Muscle layer of duodenum (tissue), 2 donors: ENCODE results near the gene SLC35B4.

Experiments
- H3K27ac ChIP-seq: one replicate; pipeline ENCODE4 v1.7.0; 2013; ENCODE audit warnings: mild to moderate bottlenecking, low read length
- H3K27me3 ChIP-seq: one replicate; pipeline ENCODE4 v1.7.0; 2013; ENCODE audit warnings: low read depth, mild to moderate bottlenecking, control low read depth, low read length
- H3K36me3 ChIP-seq, 2 donors: one replicate each; pipeline ENCODE4 v1.7.0; 2013; ENCODE audit warnings: low read length in 2 of 2, control low read depth in 1 of 2, mild to moderate bottlenecking in 1 of 2; ENCODE audit not compliant: insufficient read depth in 2 of 2, control insufficient read depth in 1 of 2
- H3K4me1 ChIP-seq, 2 donors: one replicate each; pipeline ENCODE4 v1.7.0; 2013; ENCODE audit warnings: low read length in 2 of 2, mild to moderate bottlenecking in 2 of 2, control low read depth in 1 of 2, moderate library complexity in 1 of 2; ENCODE audit not compliant: insufficient read depth in 2 of 2, control insufficient read depth in 1 of 2
- H3K4me3 ChIP-seq, 2 donors: one replicate each; pipeline ENCODE4 v1.7.0; 2013; ENCODE audit warnings: low read length in 2 of 2, low read depth in 1 of 2, mild to moderate bottlenecking in 1 of 2
- H3K9me3 ChIP-seq, 2 donors: one replicate each; pipeline ENCODE4 v1.7.0; 2013; ENCODE audit warnings: low read length in 2 of 2, control low read depth in 1 of 2, mild to moderate bottlenecking in 1 of 2; ENCODE audit not compliant: control insufficient read depth in 1 of 2
- donor health status: healthy.

The SLC35B4 gene

DNA sequence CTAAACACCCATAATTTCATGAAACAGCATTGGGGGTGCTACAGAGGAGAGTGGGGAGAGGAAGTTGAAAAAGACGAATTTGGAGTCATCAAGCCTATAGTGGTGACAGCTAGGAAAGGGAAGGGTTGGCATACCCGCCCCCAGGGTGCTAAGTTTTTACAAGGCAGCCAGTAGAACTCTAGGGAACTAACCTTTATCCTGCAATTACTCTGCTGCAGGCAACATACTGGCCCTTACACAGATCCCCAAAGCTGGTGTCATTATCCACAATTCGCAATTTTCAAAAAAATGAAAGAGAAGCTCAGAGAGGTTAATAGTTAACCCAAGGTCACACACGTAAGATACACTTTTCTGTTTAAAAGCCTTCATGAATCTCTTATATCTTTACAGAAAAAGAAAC is 14.2 kb upstream of the SLC35B4 start:
- no peaks in the 10 kb centered on the region for H3K27me3 ChIP-seq
- H3K36me3 ChIP-seq, result no peaks in the 10 kb centered on the region
- H3K9me3 ChIP-seq, result no peaks in the 10 kb centered on the region
- no peaks in the 10 kb centered on the region for H3K4me1 ChIP-seq
- no peak overlapping the region for H3K27ac ChIP-seq
- no peak overlapping the region for H3K4me3 ChIP-seq

DNA sequence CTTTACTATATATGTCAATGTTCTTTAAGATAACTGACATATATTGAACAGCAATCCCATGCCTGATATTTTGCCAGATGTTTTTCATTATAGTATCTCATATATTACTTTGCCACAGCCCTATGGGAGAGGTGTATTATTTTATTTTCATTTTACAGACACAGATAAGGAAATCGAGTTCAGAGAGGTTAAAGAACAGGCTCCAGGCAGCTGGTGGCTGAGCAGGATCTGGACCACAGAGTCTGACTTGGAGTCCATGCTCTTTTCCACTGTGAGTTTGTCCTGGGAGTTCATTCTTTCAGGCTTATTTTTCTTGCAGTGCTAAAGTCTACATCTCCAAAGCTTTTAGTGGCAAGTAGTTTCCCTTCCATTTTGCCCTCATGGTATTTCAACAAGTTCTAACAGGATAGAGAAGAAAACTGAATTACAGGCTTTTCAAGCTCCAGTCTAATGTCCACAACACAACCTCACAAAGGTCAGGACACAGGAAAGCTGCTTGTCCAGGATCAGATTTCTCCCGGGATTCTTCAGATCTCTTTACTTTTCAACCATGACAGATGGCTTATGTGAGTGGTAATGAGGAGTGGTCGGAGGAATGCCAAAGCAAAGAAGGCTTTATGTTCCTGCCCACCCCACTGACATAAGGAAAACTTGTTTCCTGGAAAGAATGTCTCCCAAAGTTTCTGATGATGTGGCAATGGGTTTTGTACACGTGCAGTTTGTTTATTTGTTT is 13.1 kb upstream of the SLC35B4 start:
- Histone ChIP-seq H3K27ac (no peak overlapping the region), H3K4me1 (no peaks in the 10 kb centered on the region), H3K4me3 (no peak overlapping the region), H3K9me3 (no peaks in the 10 kb centered on the region), H3K36me3 (no peaks in the 10 kb centered on the region), H3K27me3 (no peaks in the 10 kb centered on the region)

DNA sequence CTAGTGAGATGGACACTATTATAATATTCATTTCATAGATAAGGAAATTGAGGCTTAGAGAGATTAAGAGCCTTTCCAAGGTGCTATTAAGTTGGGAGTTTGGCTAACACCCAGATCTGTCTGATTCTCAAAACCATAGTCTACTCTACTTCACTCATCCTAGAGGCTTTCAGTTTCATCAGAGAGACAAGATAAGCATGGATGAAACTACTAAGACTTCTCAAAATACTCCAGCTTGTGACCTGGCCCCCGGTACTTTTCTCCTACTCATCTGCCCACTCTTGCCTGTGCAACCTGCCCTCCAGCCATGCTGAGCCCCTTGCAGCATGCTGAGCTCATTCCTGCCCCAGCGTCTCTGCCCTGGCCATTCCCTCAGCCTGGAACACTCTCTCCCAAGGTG is 12.2 kb upstream of the SLC35B4 start:
- Histone ChIP-seq H3K36me3 (no peaks in the 10 kb centered on the region), H3K27me3 (no peaks in the 10 kb centered on the region), H3K9me3 (no peaks in the 10 kb centered on the region)

DNA sequence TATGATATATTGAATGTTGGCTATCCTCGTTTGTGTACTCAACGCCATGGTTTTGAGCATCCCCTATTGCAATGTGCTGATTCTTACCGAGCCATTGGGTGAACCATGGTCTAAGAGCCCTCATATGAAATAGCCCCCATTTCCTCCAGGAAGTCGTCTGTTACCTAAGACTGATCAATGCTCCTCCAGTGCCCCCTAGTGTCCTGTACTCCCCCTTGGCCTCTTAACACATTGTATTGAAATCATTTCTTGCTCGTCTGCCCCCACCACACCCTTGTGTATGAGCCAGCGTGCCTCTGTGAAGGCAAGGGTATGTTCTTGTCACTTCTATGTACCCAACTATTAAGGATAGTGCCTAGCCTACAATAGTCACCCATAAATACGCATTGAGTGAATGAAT is 11.2 kb upstream of the SLC35B4 start:
- Histone ChIP-seq H3K27ac (no peak overlapping the region), H3K4me1 (no peaks in the 10 kb centered on the region), H3K36me3 (no peaks in the 10 kb centered on the region), H3K27me3 (no peaks in the 10 kb centered on the region), H3K4me3 (no peak overlapping the region), H3K9me3 (no peaks in the 10 kb centered on the region)

More for the DNA sequence above, 12.2 kb upstream of the SLC35B4 start:
- Histone ChIP-seq H3K27ac (no peak overlapping the region), H3K4me3 (no peak overlapping the region), H3K4me1 (no peaks in the 10 kb centered on the region)

DNA sequence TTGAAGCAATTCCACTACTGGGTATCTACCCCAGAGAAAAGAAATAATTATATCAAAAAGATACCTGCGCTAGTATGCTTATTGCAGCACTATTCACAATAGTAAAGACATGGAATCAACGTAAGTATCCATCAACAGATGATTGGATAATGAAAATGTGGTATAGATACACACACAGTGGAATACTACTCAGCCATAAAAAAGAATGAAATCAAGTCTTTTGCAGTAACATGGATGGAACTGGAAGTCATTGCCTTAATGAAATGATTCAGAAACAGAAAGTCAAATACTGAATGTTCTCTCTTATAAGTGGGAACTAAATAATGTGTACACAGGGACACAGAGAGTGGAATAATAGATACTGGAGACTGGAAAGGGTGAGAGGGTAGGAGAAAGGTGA is 7.4 kb upstream of the SLC35B4 start:
- Histone ChIP-seq H3K27ac (no peak overlapping the region), H3K4me3 (no peak overlapping the region), H3K4me1 (no peaks in the 10 kb centered on the region), H3K9me3 (no peaks in the 10 kb centered on the region), H3K27me3 (no peaks in the 10 kb centered on the region), H3K36me3 (no peaks in the 10 kb centered on the region)

- Histone ChIP-seq H3K27me3 (no peaks in the 10 kb centered on the region), H3K4me3 (no peak overlapping the region), H3K27ac (no peak overlapping the region), H3K36me3 (no peaks in the 10 kb centered on the region), H3K9me3 (no peaks in the 10 kb centered on the region), H3K4me1 (peaks cover 0 to 9% of the 10 kb centered on the region in 2 donors)
Measured at GRCh38 chr7:134320201-134320600, 3.5 kb upstream of the SLC35B4 start.

- Histone ChIP-seq H3K36me3 (no peaks in the 10 kb centered on the region), H3K4me3 (no peak overlapping the region), H3K9me3 (no peaks in the 10 kb centered on the region), H3K27ac (no peak overlapping the region), H3K4me1 (peaks cover 0 to 10% of the 10 kb centered on the region in 2 donors), H3K27me3 (no peaks in the 10 kb centered on the region)
Measured at GRCh38 chr7:134318443-134318842, 1.7 kb upstream of the SLC35B4 start.

DNA sequence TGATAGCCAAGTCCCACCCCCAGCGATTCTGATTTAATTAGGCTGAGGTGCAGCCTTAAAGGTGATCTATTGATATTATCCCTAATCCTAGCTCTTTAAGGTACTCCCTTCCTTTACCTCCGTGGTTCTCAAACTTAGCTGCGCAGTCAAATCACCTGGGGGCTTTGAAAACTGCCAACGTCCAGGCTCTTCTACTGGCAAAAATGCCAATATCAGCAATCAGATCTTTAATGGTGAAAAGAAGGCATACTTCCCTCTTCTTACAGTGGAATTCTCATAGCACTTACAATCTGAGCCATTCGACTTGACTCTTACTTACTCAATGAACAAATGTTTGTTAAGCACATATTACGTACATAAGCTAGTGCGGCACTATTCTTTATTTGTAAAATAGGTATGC is 704 bp upstream of the SLC35B4 start:
- Histone ChIP-seq H3K9me3 (no peaks in the 10 kb centered on the region), H3K4me1 (peaks cover 0 to 10% of the 10 kb centered on the region in 2 donors), H3K36me3 (no peaks in the 10 kb centered on the region), H3K4me3 (peak overlapping the region; percentile 89 to 94), H3K27me3 (no peaks in the 10 kb centered on the region), H3K27ac (peak overlapping the region; percentile 43)

DNA sequence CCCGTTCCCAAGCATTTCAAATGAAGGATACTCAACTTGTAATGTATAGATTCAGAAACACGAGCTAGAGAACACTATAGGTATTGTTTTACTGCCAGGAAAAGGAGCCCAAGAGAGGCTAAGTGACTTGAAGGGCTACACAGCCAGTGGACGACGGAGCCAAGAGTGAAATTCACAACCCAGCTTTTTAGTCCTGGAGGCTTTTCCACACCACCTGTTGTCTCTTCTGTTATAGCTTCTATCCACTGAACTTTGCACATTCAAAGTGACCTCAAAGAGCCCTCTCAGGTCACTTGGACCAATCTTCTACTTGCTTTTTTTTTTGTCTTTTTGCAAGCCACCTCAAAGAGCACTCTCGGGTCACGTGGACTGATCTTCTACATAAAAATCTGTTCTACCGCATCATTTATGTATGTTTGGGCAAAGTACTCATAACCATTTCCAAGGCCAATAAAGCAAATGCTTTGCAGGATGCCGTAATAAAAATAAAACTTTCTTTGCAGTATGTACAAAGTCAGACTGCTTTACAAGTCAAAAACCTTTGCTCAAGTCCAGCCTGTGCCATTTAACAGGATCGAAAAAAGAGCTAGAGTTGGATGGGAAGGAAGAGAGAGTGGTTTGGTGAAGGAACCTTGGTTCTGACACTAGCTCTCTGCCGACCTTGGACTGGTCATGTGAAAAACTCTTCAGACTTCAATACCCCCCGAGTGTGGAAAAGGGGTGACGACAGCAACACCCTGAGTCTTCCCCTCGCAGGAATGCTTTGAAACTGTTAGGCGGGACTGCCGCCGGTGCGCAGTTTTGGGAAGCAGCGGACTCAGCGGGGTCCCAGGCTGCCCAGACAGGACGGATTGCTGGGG is 821 bp downstream of the SLC35B4 start:
- Histone ChIP-seq H3K4me1 (peaks cover 0 to 10% of the 10 kb centered on the region in 2 donors), H3K4me3 (peak overlapping the region; percentile 89 to 94), H3K27ac (peak overlapping the region; percentile 61)

DNA sequence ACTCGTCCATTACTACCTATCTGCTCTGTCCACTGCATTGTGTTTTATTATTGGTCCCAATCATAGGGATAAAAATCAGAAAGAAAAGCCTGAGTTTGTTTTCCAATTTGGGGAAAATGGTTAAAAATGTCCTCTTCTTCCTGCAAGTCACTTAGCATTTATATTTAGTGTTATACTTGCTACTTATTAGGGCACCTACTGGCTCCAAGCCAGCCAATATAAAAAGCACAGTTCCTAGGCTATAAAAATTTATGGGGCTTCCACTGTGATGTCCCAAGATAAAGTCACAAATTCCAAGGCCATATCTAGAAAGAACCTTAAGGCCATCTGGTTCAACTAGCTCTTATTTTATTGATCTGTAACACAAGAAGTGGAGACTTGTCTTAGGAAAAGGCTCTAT is 3.2 kb downstream of the SLC35B4 start:
- H3K36me3 ChIP-seq, result peaks cover 0 to 7% of the 10 kb centered on the region in 2 donors
- no peaks in the 10 kb centered on the region for H3K27me3 ChIP-seq
- H3K4me1 ChIP-seq, result peaks cover 0 to 10% of the 10 kb centered on the region in 2 donors
- H3K4me3 ChIP-seq, result no peak overlapping the region
- no peaks in the 10 kb centered on the region for H3K9me3 ChIP-seq
- H3K27ac ChIP-seq, result no peak overlapping the region

More for the DNA sequence above, 821 bp downstream of the SLC35B4 start:
- Histone ChIP-seq H3K27me3 (no peaks in the 10 kb centered on the region), H3K36me3 (peaks cover 0 to 7% of the 10 kb centered on the region in 2 donors), H3K9me3 (no peaks in the 10 kb centered on the region)

GRCh38 chr7:134312717-134313116 is 4.0 kb downstream of the SLC35B4 start:
- H3K36me3 ChIP-seq, result peaks cover 0 to 7% of the 10 kb centered on the region in 2 donors
- no peaks in the 10 kb centered on the region for H3K9me3 ChIP-seq
- H3K4me3 ChIP-seq, result no peak overlapping the region

More at GRCh38 chr7:134312717-134313116, 4.0 kb downstream of the SLC35B4 start:
- Histone ChIP-seq H3K4me1 (peaks cover 0 to 10% of the 10 kb centered on the region in 2 donors), H3K27me3 (no peaks in the 10 kb centered on the region), H3K27ac (no peak overlapping the region)
